Vagina (tissue), 2 donors: ENCODE measurements around the gene ATP8B1.

Experiments used
- POLR2A ChIP-seq, 2 donors: fragments of 450-650 bp; IDR thresholded peaks; one replicate each; pipeline ENCODE4 v1.6.1; 2017; ENCODE audit warnings: antibody characterized with exemption in 2 of 2, mild to moderate bottlenecking in 2 of 2, moderate library complexity in 2 of 2
- POLR2AphosphoS5 ChIP-seq, 2 donors: sonication (generic); formaldehyde crosslinking; IDR thresholded peaks; one replicate each; pipeline ENCODE4 v1.9.0; 2017; ENCODE audit warnings: antibody characterized with exemption in 2 of 2, mild to moderate bottlenecking in 2 of 2, low read depth in 1 of 2; ENCODE audit not compliant: insufficient read depth in 1 of 2
- TF ChIP-seq, protein P1 (sequence below), 3 experiments: fragments of 450-650 bp in 2 of 3; fragments of 200-600 bp in 1 of 3; sonication (generic) in 1 of 3; IDR thresholded peaks; one replicate each; pipeline ENCODE4 v1.5.1; 2017 to 2019; ENCODE audit warnings: antibody characterized with exemption in 3 of 3, mild to moderate bottlenecking in 2 of 3, moderate library complexity in 2 of 3

DNA sequence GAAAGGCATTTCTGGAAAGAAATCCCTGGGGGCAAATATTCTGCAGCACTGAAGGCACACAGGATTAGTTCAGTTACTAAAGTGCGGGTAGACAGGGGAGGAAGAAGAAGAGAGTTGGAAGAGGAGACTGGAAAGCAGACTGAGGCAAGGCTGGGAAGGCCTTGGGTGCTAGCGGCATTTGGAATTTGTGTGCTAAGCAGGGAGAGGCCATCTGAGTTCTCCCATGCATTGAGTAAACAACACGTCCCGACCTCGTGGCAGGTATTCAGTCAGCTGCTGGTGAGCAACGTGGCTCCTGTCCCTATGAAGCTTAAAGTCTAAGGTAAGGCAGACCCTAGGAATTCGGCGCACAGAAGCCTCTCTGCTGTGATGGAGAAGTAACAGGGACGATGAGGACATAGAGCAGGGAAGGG, 30.7 kb downstream of the ATP8B1 start:
- TF ChIP-seq, protein P1, sequence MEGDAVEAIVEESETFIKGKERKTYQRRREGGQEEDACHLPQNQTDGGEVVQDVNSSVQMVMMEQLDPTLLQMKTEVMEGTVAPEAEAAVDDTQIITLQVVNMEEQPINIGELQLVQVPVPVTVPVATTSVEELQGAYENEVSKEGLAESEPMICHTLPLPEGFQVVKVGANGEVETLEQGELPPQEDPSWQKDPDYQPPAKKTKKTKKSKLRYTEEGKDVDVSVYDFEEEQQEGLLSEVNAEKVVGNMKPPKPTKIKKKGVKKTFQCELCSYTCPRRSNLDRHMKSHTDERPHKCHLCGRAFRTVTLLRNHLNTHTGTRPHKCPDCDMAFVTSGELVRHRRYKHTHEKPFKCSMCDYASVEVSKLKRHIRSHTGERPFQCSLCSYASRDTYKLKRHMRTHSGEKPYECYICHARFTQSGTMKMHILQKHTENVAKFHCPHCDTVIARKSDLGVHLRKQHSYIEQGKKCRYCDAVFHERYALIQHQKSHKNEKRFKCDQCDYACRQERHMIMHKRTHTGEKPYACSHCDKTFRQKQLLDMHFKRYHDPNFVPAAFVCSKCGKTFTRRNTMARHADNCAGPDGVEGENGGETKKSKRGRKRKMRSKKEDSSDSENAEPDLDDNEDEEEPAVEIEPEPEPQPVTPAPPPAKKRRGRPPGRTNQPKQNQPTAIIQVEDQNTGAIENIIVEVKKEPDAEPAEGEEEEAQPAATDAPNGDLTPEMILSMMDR (IDR thresholded peaks at IDR 0.05), result no peak
- TF ChIP-seq POLR2AphosphoS5 (IDR thresholded peaks at IDR 0.05; ENCODE audit: insufficient read depth in 1 of 2, low read depth in 1 of 2) (no peak), POLR2A (IDR thresholded peaks at IDR 0.05) (no peak)
